GM18873 (cell line): ENCODE measurements around the gene GOPC.
"Not testable (repeated sequence)": the region's sequence is repeated elsewhere in the genome, so short reads cannot be mapped to it uniquely, and the experiment has no call there.

Experiments used
- ATAC-seq: cut with Tn5 transposase; IDR thresholded peaks from one replicate; pipeline ENCODE4 v1.9.1; 2021; ENCODE audit warnings: mild to moderate bottlenecking, moderate library complexity, moderate number of reproducible peaks; ENCODE audit not compliant: unreplicated experiment, low FRiP score

GOPC gene

GRCh38 chr6:117520603-117521395 lies 81.5 kb downstream of the GOPC start:
- no peak for ATAC-seq

- ATAC-seq: no peak
Measured at GRCh38 chr6:117518870-117519269, 83.4 kb downstream of the GOPC start.

DNA sequence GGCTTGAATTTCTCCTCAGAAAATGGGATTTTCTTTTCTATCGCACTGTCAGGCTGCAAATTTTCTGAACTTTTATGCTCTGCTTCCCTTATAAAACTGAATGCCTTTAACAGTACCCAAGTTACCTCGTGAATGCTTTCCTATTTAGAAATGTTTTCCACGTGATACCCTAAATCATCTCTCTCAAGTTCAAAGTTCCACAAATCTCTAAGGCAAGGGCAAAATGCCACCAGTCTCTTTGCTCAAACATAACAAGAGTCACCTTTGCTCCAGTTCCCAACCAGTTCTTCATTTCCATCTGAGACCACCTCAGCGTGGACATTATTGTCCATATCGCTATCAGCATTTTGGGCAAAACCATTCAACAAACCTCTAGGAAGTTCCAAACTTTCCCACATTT lies 84.3 kb downstream of the GOPC start:
- not testable (repeated sequence) for ATAC-seq

DNA sequence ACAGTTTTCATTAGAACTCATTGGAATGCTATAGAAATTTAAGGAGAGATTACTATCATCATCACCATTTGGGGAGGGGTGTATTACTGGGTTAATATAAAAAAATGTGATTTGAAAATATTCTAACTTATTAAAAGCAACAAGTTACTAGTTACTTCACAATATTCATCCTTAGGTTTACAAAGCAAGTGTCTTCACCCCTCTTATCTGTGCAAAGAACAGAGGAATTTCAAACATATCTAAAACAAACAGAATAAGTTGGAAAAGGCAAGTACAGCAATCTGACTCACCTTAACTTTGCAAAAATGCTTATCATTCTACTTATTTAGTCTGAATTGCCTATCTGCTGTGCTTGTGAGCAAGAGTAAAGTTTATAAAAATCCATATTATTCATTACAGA lies 87.0 kb downstream of the GOPC start:
- no peak for ATAC-seq

DNA sequence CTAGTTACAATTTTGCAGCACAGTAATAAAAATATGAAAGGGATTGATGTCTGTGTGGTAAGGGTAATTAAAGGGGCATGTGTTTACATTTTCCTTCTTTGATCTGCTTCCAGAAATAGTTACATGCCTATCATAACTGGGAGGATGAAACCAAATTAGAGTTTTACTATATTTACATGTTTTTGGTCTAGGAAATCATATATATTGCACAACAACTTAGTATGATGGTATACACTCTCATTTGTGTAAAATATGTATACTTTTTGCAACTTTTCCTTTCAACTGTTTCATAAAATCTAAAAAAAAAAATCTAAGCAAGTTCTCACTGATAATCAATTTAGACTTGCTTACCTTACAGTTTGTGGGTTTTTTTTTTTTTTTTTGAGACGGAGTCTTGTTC lies 87.7 kb downstream of the GOPC start:
- ATAC-seq: no peak

- no peak for ATAC-seq
Measured at GRCh38 chr6:117513778-117514365, 88.4 kb downstream of the GOPC start.

DNA sequence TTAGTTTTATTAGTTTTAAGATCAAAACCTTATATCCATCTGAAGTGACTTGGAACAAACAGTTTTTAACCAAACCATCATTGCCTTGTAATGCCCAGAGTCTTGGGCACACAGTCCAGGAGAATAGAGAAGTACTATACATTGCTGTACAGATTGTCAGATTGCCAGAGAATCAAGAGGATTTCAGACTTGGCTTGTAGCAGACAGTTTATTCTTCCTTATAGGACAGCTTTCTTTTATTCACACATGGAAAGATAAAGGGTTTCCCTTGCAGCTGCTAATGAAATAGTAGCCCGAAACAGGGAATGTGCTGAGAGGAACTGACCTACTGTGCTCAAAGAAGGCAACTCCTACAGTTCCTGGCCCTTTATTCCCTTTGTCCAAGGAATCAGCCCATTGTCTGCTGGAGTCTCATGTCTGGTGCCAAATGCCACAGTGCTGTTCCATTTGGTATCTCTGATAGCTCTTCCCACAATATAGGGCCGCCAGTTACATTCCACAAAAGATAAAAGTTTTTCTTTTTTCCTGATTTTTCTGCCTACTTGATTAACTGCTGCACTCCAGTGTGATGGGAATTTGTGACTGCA lies 89.2 kb downstream of the GOPC start:
- ATAC-seq: no peak

- no peak for ATAC-seq
Measured at GRCh38 chr6:117512056-117512828, 90.1 kb downstream of the GOPC start.
